HK-2 (cell line): ENCODE data around the gene NADK2.
A peak's percentile ranks its signal among the peaks of the same experiment; 100 is the strongest.
"Not testable (repeated sequence)": the region's sequence is repeated elsewhere in the genome, so short reads cannot be mapped to it uniquely, and the experiment has no call there.

Experiments used
- DNase-seq: peaks from one replicate; pipeline ENCODE4 v3.0.0-alpha.2; 2018; ENCODE audit not compliant: unreplicated experiment

NADK2 gene, protein sequence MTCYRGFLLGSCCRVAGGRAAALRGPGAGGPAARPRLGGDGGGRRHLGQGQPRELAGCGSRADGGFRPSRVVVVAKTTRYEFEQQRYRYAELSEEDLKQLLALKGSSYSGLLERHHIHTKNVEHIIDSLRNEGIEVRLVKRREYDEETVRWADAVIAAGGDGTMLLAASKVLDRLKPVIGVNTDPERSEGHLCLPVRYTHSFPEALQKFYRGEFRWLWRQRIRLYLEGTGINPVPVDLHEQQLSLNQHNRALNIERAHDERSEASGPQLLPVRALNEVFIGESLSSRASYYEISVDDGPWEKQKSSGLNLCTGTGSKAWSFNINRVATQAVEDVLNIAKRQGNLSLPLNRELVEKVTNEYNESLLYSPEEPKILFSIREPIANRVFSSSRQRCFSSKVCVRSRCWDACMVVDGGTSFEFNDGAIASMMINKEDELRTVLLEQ

DNA sequence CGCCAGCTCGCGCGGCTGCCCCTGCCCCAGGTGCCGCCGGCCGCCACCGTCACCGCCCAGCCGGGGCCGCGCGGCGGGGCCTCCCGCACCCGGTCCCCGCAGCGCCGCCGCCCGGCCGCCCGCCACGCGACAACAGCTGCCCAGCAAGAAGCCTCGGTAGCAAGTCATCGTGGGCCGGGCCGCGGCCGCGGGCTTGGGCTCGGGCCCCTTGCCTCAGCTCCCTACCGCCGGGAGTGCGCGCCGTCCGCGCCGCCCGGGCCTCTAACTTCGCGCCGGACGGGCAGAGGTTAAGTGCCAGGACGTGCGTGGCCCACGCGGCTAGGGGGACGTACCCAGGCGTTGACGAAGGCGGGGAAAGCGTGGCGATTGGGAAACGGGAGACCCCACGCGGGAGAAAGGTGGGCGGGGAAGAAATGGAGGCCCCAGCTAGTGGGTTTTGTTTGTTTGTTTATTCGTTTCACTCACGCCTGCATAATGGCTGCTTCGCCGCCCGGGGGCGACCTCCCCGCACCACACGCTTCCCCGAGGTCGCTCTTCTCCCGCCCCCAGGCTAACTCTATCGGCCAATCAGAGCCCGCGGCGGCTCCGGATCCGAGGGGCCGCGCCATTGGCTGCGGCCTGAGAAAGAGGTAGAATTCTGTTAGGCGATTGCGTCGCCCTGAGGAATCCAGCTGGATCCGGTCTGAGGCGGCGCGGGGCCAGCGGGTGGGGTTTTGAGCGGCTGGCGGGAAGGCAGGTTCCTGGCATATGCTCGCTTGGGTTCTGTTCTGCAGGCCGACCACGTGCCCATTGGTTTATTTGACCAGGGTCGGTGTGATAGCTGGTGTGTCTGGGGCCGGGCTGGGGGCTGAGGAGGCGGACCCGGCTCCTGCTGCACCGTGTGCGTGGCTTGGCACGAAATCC lies at the start of gene NADK2:
Gene NADK2, minus strand, starts transcription at position 295 of the 903 bp plus-strand sequence. Its CDS starts 127 bp downstream, at position 168.
- peak; percentile 96 for DNase-seq

DNA sequence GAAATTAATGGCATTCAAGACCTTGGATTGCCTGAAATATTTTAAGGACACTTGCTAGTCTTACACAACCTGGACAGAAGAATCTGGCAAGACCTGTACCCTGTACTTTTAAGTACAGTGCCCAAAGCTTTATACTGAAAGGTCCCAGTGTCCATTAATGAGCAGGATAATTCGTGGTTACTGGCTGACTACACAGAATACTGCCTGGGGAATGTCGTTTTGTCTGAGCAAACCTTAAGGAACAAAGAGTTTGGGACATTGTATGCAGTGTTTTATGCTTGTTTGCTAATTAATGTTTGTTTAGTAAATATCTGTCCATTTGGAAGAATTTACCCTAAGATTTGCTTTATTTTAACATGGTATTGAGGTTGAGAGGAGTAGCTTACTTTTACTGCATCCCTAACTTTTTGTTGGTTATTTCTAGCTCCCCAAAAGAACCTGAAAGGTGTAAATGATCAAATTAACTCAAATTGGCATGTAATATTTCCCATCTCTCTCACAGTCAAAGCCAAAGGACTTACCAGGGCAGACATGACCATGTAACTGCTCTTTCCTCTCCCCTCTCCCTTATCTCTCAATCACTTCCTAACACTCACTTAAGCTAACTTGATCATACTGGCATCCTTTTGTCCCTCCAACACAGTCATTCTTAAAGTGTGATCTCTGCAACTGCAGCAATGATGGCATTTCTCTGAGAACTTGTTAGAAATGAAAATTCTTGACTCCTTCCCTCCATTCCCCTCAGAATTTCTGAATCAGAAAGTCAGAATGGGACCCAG lies 44.3 kb upstream of the NADK2 start:
- no peak for DNase-seq

DNA sequence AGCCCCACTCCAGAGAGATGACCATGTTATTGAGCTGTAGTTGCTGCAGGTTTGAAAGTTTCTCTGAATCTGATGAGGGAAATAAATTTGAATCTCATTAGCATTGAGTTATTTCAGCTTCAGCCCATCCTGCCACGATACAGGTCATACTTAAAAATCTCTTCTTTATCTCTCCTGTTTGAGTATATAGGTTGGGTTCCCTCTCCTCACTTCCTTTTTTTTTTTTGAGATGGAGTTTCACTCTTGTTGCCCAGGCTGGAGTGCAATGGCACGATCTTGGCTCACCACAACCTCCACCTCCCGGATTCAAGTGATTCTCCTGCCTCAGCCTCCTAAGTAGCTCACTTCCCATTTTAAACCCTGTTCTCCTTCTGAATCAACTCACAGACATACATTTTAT lies 42.0 kb upstream of the NADK2 start:
- not testable (repeated sequence) for DNase-seq

DNA sequence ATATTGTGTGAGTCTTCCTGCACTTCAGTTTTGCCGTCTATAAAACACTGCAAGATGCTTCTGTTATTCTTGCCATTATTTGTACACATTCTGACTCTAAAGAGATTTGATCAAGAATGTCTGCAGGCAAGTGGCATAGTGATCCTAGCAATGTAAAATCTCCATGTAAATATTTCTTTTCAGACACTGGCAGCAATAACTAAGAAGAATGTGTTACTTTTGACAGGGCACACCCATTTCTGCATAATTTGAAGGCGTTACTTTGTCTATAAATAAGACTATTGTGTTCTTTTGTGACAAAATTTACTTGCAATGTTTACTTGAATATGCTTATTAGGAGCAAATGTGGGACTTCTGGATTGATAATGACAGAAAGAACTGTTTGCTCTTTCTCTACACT lies 39.9 kb upstream of the NADK2 start:
- no peak for DNase-seq

DNA sequence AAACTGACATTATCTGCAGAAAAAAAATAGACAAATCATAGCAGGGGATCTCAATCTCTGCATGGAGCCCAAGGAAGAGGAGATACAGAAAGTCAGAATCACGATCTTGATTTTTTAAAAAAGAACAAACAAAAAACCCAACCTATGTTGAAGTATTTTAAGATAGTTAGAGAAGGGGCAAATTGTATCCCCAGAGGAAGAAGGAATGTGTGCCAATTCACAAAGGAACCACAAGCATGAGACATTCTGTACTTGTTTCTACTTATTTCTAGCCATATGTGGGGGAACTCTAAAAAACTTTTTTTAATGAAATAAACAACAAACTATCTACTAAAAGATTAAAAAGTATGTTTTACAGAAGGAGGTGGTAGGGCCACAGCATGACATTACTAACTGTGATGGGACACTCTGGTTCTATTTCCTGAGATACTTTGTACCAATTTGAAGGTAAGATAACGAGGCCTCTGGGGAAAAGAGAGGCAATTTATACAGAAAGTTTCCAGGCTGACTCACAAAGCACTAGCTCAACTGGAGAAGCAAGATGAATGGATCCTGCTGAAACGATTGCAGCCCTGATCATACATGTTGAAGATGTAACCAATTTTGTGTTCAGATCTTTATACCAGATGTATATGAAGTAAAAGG lies 37.5 kb upstream of the NADK2 start:
- DNase-seq: no peak

DNA sequence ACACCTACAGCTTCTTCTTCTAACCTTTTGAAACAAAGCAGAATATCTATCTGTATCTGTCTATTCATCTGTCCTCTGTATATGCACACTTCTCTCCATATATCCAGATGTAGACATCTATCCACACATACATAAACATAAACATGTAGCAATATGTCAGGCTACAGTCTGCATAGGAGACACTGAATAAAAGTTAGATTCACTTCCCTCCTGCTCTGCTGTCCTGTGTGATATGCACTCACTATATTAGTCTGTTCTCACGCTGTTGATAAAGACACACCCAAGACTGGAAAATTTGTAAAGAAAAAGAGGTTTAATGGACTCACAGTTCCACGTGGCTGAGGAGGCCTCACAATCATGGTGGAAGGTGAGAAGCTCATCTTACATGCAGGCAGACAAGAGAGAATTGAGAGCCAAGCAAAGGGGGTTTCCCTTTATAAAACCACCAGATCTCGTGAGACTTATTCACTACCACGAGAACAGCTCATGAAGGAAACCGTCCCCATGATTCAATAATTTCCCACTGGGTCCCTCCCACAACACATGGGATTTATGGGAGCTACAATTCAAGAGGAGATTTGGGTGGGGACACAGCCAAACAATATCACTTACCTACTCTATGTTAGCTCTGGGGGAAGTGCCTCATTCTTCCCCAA lies 35.9 kb upstream of the NADK2 start:
- DNase-seq: no peak

DNA sequence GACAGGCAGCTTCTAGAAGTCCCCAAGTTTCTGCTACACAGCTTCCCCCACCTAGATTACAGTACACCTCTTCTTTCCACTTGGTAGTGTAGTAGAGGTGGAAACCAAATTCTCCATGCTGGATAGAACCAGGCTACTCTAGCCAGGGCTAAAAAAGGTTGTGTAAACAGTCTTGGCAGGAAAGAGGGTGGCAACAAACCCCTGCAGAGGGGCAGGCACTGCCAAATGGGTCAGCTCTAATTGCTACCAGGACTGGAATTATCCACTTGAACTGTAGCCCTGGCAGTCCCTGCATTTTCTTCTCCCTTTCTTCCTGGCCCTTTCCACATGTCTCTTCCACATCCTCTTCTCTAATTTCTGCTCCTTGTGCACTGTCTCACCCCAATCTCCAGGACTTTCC lies 35.1 kb upstream of the NADK2 start:
- no peak for DNase-seq

DNA sequence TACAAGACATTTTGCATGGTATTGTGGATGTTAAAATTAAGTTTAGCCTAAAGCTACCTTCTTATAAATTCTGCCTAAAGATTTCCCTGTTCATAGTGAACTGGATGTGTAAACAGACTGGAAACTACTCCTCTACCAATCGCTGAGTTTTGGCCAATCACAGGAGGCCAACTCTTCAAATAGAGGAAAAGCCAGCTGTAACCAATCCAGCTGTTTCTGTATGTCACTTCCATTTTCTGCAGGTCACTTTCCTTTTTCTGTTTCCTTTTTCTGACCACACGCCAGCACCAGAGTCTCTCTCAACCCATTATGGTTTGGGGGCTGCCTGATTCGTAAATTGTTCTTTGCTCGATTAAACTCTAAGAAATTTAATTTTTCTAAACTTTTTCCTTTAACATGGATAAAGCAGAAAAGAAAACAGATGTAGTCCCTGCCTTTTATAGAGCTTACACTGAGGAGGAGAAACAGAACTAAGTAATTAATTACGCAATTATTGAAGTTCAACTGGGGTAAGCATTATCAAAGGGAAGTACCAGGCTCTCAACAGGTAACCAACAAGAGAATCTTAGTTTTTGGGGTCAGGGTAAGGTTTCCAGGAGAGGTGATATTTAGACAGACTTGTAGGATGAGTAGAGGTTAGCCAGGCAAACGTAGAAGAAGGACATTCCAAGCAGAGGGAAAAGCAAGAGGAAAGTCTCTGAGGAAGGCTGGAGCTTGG lies 32.2 kb upstream of the NADK2 start:
- DNase-seq: no peak

DNA sequence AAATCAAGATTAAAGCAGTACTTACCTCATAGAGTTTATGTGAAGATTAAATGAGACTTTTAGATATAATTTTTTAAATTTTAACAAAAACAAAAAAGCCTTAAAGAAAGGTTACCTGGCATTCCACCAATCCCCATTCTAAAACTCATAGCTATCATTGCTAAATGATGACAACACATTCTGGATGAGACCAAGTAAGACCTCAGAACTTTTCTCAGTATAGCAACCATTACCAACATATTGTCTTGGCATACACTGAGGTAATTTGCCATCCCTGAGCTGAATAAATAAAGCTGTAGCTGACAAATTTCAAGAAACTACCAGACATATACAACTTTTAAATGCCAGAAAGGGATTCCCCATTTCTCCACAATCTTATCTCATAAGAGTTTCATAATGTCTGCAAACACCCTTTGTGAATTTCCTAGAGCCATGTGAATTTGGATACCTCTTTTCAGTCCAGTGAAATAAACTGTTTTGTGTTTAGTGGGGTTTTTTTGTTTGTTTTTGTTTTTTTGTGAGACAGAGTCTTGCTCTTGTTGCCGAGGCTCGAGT lies 30.5 kb upstream of the NADK2 start:
- DNase-seq: no peak

DNA sequence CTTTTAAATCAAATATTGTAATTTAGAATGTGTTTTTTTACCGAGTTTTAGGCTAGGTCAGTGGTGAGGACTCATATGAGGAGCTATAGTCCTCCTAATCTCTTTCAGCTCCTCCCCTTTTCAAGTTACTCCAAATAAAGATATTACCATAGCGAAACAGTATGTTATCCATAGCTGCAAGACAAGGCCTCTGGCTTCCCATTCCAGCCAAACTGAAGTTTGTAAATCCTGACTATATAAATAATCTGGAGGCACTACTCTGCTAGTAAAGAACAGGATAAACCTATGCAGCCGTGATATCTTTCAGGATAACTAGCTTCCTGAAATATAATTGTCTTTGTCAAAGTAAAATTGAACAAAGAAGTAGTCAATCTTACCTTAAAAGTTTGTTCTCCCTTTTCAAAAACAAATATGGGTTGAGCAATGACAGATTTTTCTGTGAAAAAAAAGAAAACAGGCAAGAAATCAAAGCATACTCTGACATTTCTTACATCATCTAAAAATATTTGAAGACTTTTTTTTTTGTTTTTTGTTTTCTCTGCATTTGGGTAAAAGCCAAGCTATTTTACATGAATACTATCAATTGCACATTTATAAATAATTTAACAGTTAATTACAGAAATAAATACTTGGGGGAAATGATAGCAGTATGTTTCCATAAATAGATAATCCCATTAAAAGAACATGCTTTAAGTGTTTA lies 29.3 kb upstream of the NADK2 start:
- no peak for DNase-seq

DNA sequence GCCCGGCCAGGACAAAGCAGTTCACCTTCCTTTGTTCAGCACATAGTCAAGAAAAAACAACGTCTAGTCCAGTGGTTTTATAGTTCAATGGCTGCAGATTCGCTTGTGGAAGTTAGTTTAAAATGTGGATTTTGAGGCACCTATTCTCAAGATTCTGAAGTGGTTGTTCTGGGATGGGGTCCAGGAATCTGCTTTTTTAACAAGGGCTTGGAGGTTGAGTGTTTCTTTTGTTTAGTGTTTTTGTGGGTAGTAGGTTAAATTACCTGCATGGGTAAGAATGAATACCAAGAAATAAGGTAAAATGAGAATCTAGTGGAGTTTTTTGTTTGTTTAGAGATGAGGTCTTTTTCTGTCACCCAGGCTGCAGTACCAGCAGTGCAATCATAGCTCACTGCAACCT lies 28.4 kb upstream of the NADK2 start:
- no peak for DNase-seq

DNA sequence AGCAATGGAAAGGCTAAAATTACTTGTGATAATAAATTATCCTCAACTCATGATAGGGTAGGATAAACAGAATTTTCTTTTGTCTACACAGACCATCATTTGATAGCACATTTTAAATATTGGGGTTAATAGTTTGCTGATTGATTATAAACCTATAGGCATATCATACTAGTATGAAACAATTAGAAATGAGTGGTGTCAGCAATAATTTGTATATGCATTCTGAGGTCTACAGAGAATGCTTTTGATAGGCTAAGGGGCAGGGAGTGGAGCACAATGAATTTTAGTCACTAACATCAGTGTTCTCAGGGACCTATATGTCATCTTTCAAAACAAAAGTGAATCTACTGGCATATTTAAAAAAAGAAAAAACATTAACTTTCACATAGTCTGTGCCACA lies 27.8 kb upstream of the NADK2 start:
- no peak for DNase-seq

DNA sequence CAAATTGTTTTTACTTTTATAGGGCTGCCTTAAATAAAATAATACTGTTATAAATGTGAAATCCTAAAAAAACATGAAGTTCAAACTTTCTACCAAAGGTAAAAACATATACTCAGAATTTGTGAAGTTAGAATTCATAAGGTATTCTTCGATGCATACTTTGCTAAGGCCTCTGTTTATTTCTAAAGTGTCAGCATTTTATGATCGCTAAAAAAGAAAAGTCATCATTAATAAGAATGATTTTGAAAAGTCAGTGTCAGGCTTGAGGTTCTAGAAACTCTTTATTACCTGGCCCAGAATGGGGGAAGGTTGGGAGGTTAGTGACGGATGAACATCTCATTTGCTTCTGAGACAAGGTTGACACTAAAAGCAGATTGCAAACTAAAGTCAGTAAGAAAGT lies 26.2 kb upstream of the NADK2 start:
- no peak for DNase-seq

DNA sequence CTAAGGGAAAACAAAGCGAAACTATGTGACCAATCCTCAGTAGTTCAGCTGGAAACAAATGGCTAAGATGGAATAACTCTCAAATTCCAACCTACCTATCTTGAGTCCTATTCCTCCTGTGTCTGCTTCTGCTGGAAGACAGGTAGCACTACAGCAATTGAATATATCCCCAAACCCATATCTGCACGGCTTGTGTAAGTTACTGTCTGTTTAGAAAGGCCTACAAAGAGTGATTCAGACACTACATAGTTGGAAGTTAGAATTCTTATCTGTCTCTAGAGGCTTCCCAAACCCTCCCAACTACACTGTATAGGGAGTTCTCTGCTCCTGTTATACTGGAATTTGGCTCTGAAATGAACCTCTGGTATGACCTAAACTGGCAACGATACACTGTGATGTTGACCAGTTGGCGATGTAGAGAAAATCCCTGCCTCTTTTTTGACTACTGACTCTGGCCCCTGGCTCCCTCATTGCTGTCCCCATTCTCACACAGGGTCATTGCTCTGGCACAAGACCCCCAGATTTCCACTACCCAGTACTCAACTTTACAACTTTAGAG lies 22.6 kb upstream of the NADK2 start:
- no peak for DNase-seq

DNA sequence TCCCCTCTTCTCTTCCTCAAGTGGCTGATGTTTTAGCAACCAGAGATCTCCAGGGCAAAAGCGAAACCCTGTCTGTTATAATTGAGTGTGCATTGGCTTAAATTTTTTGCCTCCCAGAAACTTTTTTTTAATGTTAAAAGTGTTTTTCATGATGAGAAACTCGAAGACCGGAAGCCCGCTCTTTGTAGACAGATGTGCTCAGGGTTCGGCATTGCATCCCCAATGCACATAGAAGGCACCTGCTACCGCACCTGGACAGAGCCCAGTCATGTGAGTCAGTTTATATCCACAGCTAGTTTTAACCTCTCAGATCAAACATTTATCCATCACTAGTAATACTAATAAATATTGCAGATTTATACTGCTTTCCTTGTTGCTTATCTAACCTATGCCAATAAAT lies 19.5 kb upstream of the NADK2 start:
- DNase-seq: no peak

DNA sequence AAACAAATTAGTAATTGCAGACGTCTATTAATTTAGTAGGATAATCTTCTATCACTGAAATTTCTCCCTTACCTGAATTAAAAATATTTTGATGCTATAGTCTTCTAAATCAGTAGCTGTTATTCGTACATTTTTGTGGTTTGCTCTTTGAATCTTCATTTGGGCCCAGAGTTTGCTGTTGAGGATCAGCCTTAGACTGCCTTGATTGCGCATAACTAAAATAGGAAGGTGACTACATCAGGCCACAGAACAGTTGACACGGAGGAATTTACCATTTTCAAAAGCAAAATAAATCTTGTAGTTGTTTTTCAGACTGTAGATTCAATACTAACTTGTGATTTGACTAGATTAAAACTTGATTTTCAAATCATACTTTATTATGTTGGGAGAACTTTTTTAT lies 11.8 kb upstream of the NADK2 start:
- DNase-seq: no peak

DNA sequence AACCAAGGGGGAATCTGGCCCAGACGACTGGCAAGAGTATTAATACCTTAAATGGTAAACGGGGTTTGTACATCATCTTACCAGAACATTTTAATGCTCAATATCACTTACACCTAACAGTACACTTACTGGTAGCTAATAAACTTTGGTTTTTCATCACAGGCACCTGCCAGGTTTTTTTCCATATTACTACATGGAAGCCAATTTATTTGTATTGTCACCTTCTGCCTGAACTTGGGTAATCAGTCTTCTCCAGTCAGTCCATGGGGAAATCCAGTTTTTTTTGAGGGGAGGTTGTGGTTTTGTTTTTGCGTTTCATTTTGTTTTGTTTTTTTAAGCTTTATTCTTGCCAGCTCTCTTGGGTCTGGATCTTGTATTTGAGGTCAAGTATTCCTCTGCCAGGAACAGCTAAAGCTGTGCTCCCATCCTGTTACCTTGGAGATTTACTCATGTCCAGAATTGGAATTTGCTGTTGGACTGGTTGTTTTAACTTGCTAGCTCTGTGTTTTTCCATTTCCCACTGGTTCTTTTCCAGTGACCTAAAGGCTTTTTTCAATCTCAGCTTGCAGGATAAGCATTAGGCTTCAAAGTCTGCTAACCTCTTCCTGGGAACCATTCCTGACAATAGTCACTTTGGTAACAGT lies 11.1 kb upstream of the NADK2 start:
- DNase-seq: no peak

DNA sequence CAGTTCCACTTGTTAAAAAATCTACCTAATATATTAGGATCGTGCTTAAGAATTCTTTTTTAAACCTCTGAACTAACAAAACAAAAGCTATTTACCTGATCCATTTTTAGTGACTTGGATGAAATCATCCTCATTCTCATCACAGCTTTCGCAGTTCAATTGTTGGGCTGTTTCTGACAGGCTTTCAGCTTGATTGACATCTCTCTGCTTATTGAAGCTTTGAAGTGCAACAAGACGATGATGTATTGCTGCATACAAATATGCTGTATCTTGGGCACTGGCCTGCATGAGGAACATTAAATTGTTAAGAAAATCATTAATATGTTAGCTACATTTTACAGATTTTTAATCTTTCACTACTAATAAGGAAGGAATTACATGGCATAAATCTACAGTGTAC lies 9.5 kb upstream of the NADK2 start:
- DNase-seq: no peak

DNA sequence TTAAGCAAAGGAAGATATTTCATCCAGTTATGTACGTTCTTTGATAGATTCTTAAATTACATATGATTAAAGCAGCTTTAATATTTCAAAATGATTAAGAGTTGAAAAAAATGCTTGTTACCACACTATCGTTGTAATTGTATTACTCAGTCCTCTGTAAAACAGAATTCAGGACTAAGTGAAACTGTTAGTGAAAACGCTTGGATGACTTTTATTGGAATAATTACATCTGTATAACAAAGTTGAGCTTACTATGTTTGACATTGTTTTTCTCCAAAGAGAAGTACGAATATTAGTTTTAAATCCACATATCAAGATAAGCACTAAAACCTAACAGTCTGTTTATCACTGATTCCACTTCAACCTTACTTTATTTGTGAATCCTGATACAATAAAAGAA lies 8.7 kb upstream of the NADK2 start:
- no peak for DNase-seq
